Vagina (tissue), 2 donors: ENCODE measurements around the gene ATP8B2. TPM values are rescaled to one million over a fixed set of nuclear protein-coding genes. Genes with fewer than 3 reads are reported as not detected.

Experiments
- DNase-seq, 2 donors: peaks; one replicate each; pipeline ENCODE4 v3.0.0-alpha.2; 2017; ENCODE audit errors: extremely low spot score in 2 of 2
- H3K27ac ChIP-seq: fragments of 200-600 bp; sonication (generic); one replicate; pipeline ENCODE4 v1.5.1; 2019
- H3K27me3 ChIP-seq: fragments of 200-600 bp; sonication (generic); one replicate; pipeline ENCODE4 v1.5.1; 2019
- H3K36me3 ChIP-seq, 2 donors: fragments of 200-600 bp; sonication (generic); one replicate each; pipeline ENCODE4 v1.5.1; 2017 to 2019
- H3K4me1 ChIP-seq: fragments of 200-600 bp; sonication (generic); one replicate; pipeline ENCODE4 v1.5.1; 2019
- H3K4me3 ChIP-seq, 2 donors: fragments of 200-600 bp; sonication (generic); 1 replicate in 1 of 2; 2 replicates in 1 of 2; pipeline ENCODE4 v1.5.1; 2016 to 2019
- H3K9me3 ChIP-seq: fragments of 200-600 bp; sonication (generic); one replicate; pipeline ENCODE4 v1.5.1; 2019
- POLR2A ChIP-seq, 2 donors: fragments of 450-650 bp; IDR thresholded peaks; one replicate each; pipeline ENCODE4 v1.6.1; 2017; ENCODE audit warnings: antibody characterized with exemption in 2 of 2, mild to moderate bottlenecking in 2 of 2, moderate library complexity in 2 of 2
- POLR2AphosphoS5 ChIP-seq, 2 donors: sonication (generic); formaldehyde crosslinking; IDR thresholded peaks; one replicate each; pipeline ENCODE4 v1.9.0; 2017; ENCODE audit warnings: antibody characterized with exemption in 2 of 2, mild to moderate bottlenecking in 2 of 2, low read depth in 1 of 2; ENCODE audit not compliant: insufficient read depth in 1 of 2
- intact Hi-C: fragments of 100-400 bp; cut with DNase I; formaldehyde crosslinking; loops from one replicate; pipeline ENCODE4 v1.15.1; 2023
- total RNA-seq: library from RNA; depleted of rRNA; stranded (reverse); fragments of >200 nt; gene quantifications from one replicate; pipeline ENCODE4 v1.2.3, GENCODE V29; 2016
- TF ChIP-seq, protein P1 (sequence below), 3 experiments: fragments of 450-650 bp in 2 of 3; fragments of 200-600 bp in 1 of 3; sonication (generic) in 1 of 3; IDR thresholded peaks; one replicate each; pipeline ENCODE4 v1.5.1; 2017 to 2019; ENCODE audit warnings: antibody characterized with exemption in 3 of 3, mild to moderate bottlenecking in 2 of 3, moderate library complexity in 2 of 3

Gene ATP8B2
- total RNA-seq, 1 donor from 2014 or later: 65.1 TPM

DNA sequence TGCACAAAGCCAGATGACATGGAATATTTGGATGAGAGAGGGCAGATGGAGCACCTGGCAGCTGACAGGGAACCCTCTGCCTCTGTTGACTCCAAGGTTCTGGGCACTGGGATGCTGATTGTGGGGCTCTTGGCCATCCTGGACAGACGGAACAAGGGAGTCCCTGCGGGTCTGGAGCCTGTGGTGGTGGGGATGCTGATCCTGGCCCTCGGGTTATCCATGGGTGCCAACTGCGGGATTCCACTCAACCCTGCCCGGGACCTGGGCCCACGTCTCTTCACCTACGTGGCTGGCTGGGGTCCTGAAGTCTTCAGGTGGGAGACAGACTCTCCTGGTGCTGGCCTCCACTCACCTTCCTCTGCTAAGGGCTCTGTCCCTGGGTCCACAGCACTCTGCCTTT, 1.8 kb upstream of the ATP8B2 start:
- peaks cover 26% of the 10 kb centered on the region for H3K4me1 ChIP-seq
- H3K27ac ChIP-seq: no peak overlapping the region
- DNase-seq: no peak
- no peak overlapping the region for H3K4me3 ChIP-seq
- no peaks in the 10 kb centered on the region for H3K9me3 ChIP-seq
- no peaks in the 10 kb centered on the region for H3K36me3 ChIP-seq
- TF ChIP-seq, protein P1, sequence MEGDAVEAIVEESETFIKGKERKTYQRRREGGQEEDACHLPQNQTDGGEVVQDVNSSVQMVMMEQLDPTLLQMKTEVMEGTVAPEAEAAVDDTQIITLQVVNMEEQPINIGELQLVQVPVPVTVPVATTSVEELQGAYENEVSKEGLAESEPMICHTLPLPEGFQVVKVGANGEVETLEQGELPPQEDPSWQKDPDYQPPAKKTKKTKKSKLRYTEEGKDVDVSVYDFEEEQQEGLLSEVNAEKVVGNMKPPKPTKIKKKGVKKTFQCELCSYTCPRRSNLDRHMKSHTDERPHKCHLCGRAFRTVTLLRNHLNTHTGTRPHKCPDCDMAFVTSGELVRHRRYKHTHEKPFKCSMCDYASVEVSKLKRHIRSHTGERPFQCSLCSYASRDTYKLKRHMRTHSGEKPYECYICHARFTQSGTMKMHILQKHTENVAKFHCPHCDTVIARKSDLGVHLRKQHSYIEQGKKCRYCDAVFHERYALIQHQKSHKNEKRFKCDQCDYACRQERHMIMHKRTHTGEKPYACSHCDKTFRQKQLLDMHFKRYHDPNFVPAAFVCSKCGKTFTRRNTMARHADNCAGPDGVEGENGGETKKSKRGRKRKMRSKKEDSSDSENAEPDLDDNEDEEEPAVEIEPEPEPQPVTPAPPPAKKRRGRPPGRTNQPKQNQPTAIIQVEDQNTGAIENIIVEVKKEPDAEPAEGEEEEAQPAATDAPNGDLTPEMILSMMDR (IDR thresholded peaks at IDR 0.05): no peak
- TF ChIP-seq POLR2A (IDR thresholded peaks at IDR 0.05) (no peak), POLR2AphosphoS5 (IDR thresholded peaks at IDR 0.05; ENCODE audit: insufficient read depth in 1 of 2, low read depth in 1 of 2) (no peak)
- intact Hi-C loops: no loop called here
- no peaks in the 10 kb centered on the region for H3K27me3 ChIP-seq

DNA sequence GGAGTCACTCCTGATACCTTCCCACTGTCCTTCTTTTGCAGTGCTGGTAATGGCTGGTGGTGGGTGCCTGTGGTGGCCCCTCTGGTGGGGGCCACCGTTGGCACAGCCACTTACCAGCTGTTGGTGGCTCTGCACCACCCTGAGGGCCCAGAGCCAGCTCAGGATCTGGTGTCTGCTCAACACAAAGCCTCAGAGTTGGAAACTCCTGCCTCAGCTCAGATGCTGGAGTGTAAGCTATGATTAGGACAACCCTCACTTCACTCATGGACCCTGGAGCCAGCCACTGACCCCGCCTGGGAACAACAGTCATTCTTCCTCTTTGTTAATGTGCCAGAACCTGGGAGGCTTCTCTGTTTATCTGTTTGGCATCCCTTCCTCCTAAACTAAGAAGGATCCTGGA, 1.1 kb upstream of the ATP8B2 start:
- TF ChIP-seq POLR2AphosphoS5 (IDR thresholded peaks at IDR 0.05; ENCODE audit: insufficient read depth in 1 of 2, low read depth in 1 of 2) (no peak), POLR2A (IDR thresholded peaks at IDR 0.05) (no peak)
- TF ChIP-seq, protein P1 (IDR thresholded peaks at IDR 0.05): no peak
- no peaks in the 10 kb centered on the region for H3K27me3 ChIP-seq
- H3K36me3 ChIP-seq: no peaks in the 10 kb centered on the region
- H3K27ac ChIP-seq: peak overlapping the region; percentile 98
- H3K9me3 ChIP-seq: no peaks in the 10 kb centered on the region
- intact Hi-C loops: no loop called here
- DNase-seq: no peak
- H3K4me3 ChIP-seq: peak overlapping the region; percentile 64 to 81
- H3K4me1 ChIP-seq: peaks cover 32% of the 10 kb centered on the region

DNA sequence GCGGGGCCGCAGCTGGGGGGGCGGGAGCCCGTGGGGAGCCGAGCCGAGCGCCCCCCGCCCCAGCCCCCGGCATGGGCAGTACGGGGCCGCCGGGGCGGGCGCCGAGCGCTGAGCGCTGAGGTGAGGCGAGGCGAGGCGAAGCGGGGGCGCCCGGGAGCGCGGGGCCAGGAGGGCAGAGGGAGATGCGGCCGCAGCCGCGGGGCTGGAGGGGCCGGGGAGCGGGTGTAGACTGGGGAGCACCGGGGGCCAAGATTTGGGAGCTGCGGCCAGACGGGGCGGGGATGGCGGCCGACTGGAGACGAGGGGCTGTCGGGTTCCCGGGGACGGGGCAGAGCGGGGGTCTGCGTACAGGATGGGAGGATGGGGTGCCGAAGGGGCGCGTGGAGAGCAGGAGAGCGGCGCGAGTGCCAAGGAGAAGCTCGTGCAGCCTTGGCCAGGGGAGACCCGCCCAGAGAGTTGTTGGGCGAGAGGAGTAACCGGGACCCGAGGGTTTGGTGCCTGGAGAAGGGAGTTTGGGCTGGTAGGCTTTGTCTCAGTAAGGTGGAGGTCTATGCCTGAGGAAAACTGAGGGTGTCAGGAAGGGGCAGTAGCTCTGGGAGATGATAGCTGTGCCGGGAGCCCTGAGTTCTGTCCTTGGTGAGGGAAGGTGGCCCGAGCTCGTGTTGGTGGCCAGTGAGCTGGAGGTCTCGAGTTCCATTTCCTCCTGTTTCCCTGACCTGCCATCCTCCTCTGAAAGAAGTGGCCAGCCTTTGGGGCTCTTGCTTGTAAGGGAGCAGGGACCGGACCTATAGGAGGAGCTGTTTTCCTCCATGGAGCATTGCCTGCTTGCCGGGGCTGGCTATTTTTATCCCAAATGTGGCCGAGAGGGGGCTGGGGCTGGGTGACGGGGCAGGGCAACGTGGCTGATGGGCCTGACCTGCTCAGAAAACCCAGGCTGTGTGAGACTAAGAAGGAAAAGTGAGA, 539 bp downstream of the ATP8B2 start:
- H3K27me3 ChIP-seq: no peaks in the 10 kb centered on the region
- intact Hi-C loops: loop anchor here (5.0 kb wide), 2 partner anchors 81 to 676 kb away; partner anchors contain the start of genes IL6R and ZBTB7B
- H3K4me1 ChIP-seq: peaks cover 45% of the 10 kb centered on the region
- H3K4me3 ChIP-seq: peak overlapping the region; percentile 64 to 81
- no peaks in the 10 kb centered on the region for H3K9me3 ChIP-seq
- peaks cover 0 to 4% of the 10 kb centered on the region in 2 donors for H3K36me3 ChIP-seq
- DNase-seq: no peak
- peak in 1 of 2 donors; percentile 72 for TF ChIP-seq POLR2A (IDR thresholded peaks at IDR 0.05)
- peak in 1 of 2 donors; percentile 60 for TF ChIP-seq POLR2AphosphoS5 (IDR thresholded peaks at IDR 0.05; ENCODE audit: insufficient read depth in 1 of 2, low read depth in 1 of 2)
- TF ChIP-seq, protein P1 (IDR thresholded peaks at IDR 0.05): peak; percentile 4 to 51 (median 41)
- peak overlapping the region; percentile 98 for H3K27ac ChIP-seq

DNA sequence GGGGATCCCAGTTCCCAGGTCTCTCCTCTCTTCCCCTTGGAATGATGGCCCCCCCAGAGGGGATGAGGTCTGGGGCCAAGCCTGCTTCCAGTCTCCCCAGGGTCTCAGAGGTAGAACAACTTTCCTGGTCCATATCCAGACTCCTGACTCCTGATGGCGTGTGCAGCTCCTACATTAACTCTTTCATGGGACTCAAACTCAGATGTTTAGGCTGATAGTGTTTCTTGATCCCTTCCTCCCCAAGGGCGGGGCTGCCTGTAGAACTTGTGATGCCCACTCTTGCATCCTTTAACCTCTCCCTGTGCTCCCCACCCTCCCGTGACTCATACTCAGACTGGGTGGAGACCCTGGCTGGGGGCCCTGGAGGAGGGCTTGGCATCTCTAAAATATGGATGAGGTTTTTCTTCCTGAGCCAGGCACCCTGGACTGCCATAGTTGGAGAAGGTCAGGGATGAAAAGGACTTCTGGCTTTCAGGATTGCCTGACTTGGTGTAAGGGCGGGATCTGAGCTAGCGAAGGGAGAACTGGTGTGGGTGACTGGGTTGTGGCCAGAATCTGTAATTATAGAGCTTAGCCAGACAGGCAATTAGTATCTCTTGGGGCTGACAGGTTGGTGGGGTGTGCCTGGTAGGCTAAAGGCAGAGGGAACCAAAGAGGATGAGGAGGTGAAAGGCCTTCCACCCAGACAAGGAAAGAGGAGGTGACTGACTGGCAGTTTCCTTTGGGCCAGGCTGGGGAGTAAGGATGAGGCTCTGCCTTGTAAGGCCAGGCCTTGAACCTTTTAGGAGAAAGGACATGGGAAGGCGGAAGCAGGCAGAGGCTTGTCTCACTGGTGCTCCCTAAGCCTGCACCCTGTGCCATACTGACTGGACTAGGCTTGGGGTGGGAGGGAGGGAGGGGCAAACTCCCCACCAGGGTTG, 1.5 kb downstream of the ATP8B2 start:
- Histone ChIP-seq H3K4me1 (peaks cover 45% of the 10 kb centered on the region), H3K27ac (peak overlapping the region; percentile 98), H3K9me3 (no peaks in the 10 kb centered on the region), H3K27me3 (no peaks in the 10 kb centered on the region), H3K4me3 (peak overlapping the region; percentile 64 to 81), H3K36me3 (peaks cover 0 to 14% of the 10 kb centered on the region in 2 donors)
- intact Hi-C loops: loop anchor here (5.0 kb wide), 2 partner anchors 80 to 675 kb away; partner anchors contain the start of genes IL6R and ZBTB7B
- TF ChIP-seq POLR2AphosphoS5 (IDR thresholded peaks at IDR 0.05; ENCODE audit: insufficient read depth in 1 of 2, low read depth in 1 of 2) (peak; percentile 51 to 53), POLR2A (IDR thresholded peaks at IDR 0.05) (peak in 1 of 2 donors; percentile 36)
- TF ChIP-seq, protein P1 (IDR thresholded peaks at IDR 0.05): no peak
- peak in 1 of 2 donors; percentile 95 for DNase-seq
